K562 (cell line): Measurements from ENCODE around the gene SUPT5H. TPM values are rescaled to one million over a fixed set of nuclear protein-coding genes. Genes with fewer than 3 reads are reported as not detected.

Experiments
- ATF3 ChIP-seq, 2 experiments: fragments of 450-650 bp in 1 of 2; sonication (generic) in 1 of 2; formaldehyde crosslinking in 1 of 2; IDR thresholded peaks in 1 of 2; conservative IDR thresholded peaks in 1 of 2; 2 replicates each; pipeline versions ENCODE4 v1.6.1 to v1.8.1; 2016 to 2023; ENCODE audit warnings: mild to moderate bottlenecking in 2 of 2, moderate library complexity in 2 of 2, inconsistent platforms in 1 of 2, missing genetic modification reagents in 1 of 2
- CREB1 ChIP-seq, 2 experiments: sonication (generic) in 1 of 2; formaldehyde crosslinking in 1 of 2; IDR thresholded peaks; 2 replicates each; pipeline versions ENCODE4 v1.6.1 to v1.8.0; 2012 to 2022; ENCODE audit warnings: inconsistent platforms in 1 of 2, mild to moderate bottlenecking in 1 of 2, missing genetic modification reagents in 1 of 2, moderate library complexity in 1 of 2
- DIDO1 ChIP-seq: fragments of 450-650 bp; IDR thresholded peaks from 2 replicates; pipeline ENCODE4 v1.6.1; 2016; ENCODE audit warnings: low read depth, missing biosample characterization, missing genetic modification characterization
- ETV5 ChIP-seq: sonication (generic); formaldehyde crosslinking; IDR thresholded peaks from 2 replicates; pipeline ENCODE4 v1.4.0; 2020; ENCODE audit warnings: low read depth, mild to moderate bottlenecking, missing genetic modification reagents
- FOXP1 ChIP-seq: sonication (generic); formaldehyde crosslinking; IDR thresholded peaks from 2 replicates; pipeline ENCODE4 v1.8.0; 2022; ENCODE audit warnings: mild to moderate bottlenecking, missing genetic modification reagents
- ILK ChIP-seq: fragments of 450-650 bp; IDR thresholded peaks from 2 replicates; pipeline ENCODE4 v1.6.1; 2016; ENCODE audit warnings: missing genetic modification characterization, low read depth, mild to moderate bottlenecking, missing compliant biosample characterization, moderate library complexity, borderline replicate concordance
- KLF10 ChIP-seq: fragments of 250-450 bp; sonication (Bioruptor Pico); IDR thresholded peaks from 2 replicates; pipeline ENCODE4 v1.6.1; 2021; ENCODE audit warnings: matching md5 sums
- MEF2D ChIP-seq: conservative IDR thresholded peaks from 2 replicates; pipeline ENCODE4 v1.6.1; 2016; ENCODE audit warnings: low read depth, missing genetic modification characterization, missing compliant biosample characterization
- MGA ChIP-seq: fragments of 450-650 bp; IDR thresholded peaks from 2 replicates; pipeline ENCODE4 v1.6.1; 2016; ENCODE audit warnings: mild to moderate bottlenecking, moderate library complexity
- PHF8 ChIP-seq: fragments of 200-600 bp; sonication (generic); IDR thresholded peaks from 2 replicates; pipeline ENCODE4 v1.6.1; 2012; ENCODE audit warnings: mixed run types, mild to moderate bottlenecking, inconsistent platforms, low read length, moderate library complexity, borderline replicate concordance
- PTTG1 ChIP-seq: fragments of 450-650 bp; IDR thresholded peaks from 2 replicates; pipeline ENCODE4 v1.6.1; 2016; ENCODE audit warnings: low read depth, mild to moderate bottlenecking, missing genetic modification characterization, missing compliant biosample characterization
- THAP7 ChIP-seq: fragments of 250-450 bp; sonication (Bioruptor Pico); IDR thresholded peaks from 2 replicates; pipeline ENCODE4 v1.5.0; 2021
- ZNF316 ChIP-seq: fragments of 450-650 bp; IDR thresholded peaks from 2 replicates; pipeline ENCODE4 v1.6.1; 2016
- polyA plus RNA-seq, 8 experiments: library from polyadenylated mRNA; depleted of rRNA in 4 of 8; stranded (reverse) in 5 of 8; unstranded in 3 of 8; fragments of >200 nt; fragmentation: Nextera tagmentation in 2 of 8; fragmentation: Illumina TruSeq in 1 of 8; extraction: Ambion mirVana in 2 of 8; extraction: Trizol in 1 of 8; gene quantifications; 2 replicates each; pipeline versions ENCODE4 v1.2.1 to v1.2.3, GENCODE V29; 2011 to 2014; ENCODE audit warnings: inconsistent platforms in 1 of 8, missing spikeins in 1 of 8
- total RNA-seq, 7 experiments: library from RNA; depleted of rRNA in 6 of 7; stranded (reverse); fragments of >200 nt in 6 of 7; fragmentation: Illumina TruSeq in 2 of 7; extraction: Trizol in 2 of 7; gene quantifications; 2 replicates each; pipeline versions ENCODE4 v1.2.1 to v1.2.3, GENCODE V29; 2011 to 2021; ENCODE audit warnings: low replicate concordance in 1 of 7

Gene SUPT5H
- total and polyA plus RNA-seq, 9 of the 15 experiments (the other 6 are each of a cell fraction or from before 2014, with no cell fraction given): 13.3 to 85.9 (median 35.9) TPM

GRCh38 chr19:39480337-39481228, 35.2 kb downstream of the SUPT5H start, which contains the start of gene TIMM50 (continued):
- no peak; the same call in 1 of the 2 replicates for TF ChIP-seq MGA
- peak; percentile 86 for TF ChIP-seq CREB1 (IDR thresholded peaks at IDR 0.05)
- peak; percentile 92 for TF ChIP-seq CREB1 (CRISPR knock-in tag; IDR thresholded peaks at IDR 0.05)
- TF ChIP-seq PHF8: peak; percentile 81; the same call in 1 of the 2 replicates
- no peak for TF ChIP-seq ILK
- 0 out of 2 replicates have a peak, but pooled peaks have one; percentile 38 for TF ChIP-seq ETV5 (CRISPR knock-in tag)
- no peak for TF ChIP-seq KLF10 (CRISPR knock-in tag)
- TF ChIP-seq PTTG1 (tag): no peak
- TF ChIP-seq FOXP1 (CRISPR knock-in tag): peak; percentile 59; the same call in 1 of the 2 replicates
- no peak for TF ChIP-seq THAP7 (CRISPR knock-in tag)
- no peak for TF ChIP-seq ZNF316
- no peak for TF ChIP-seq DIDO1 (tag)
- no peak for TF ChIP-seq MEF2D (tag)
- TF ChIP-seq ATF3 (IDR thresholded peaks at IDR 0.05): peak; percentile 52; the same call in 1 of the 2 replicates
- TF ChIP-seq ATF3 (CRISPR knock-in tag; conservative IDR thresholded peaks at IDR 0.05): 0 out of 2 replicates have a peak, but pooled peaks have one; percentile 49
